HCT116 (cell line): ENCODE data around the gene PLBD2. TPM values are rescaled to one million over a fixed set of nuclear protein-coding genes. Genes with fewer than 3 reads are reported as not detected.

Experiments
- ATAC-seq: fragments of 200-7000 bp; cut with Tn5 transposase; 2 replicates; pipeline ENCODE4 v1.9.1; 2020; ENCODE audit warnings: mild to moderate bottlenecking, moderate library complexity
- BruUV-seq: library from RNA; stranded (reverse); fragments of 400-500 nt; replicated peaks from 2 replicates; lab custom pipeline; 2021; lab: Mats Ljungman, UMichigan
- CTCF ChIA-PET: fragments of 300-600 bp; sonication (Branson Sonifier 250); formaldehyde crosslinking; loops from one replicate; lab custom pipeline; 2021; ENCODE audit warnings: antibody characterized with exemption; lab: Charles Lee
- POLR2A ChIA-PET: fragments of 300-600, 350-600 bp; sonication (Branson Sonifier 250); formaldehyde crosslinking; loops from one replicate; lab custom pipeline; 2021; ENCODE audit warnings: antibody characterized with exemption; lab: Charles Lee
- RAD21 ChIA-PET, 2 experiments: fragments of 300-600 bp; sonication (Branson Sonifier 250); formaldehyde crosslinking; loops; one replicate each; lab custom pipeline; 2023; ENCODE audit warnings: low total read pairs in 2 of 2; ENCODE audit not compliant: uncharacterized antibody in 2 of 2, unreplicated experiment in 2 of 2, low non-redundant PET in 1 of 2; lab: Charles Lee
- DNase-seq: peaks from one replicate; pipeline ENCODE4 v3.0.0-alpha.2; 2010; ENCODE audit warnings: low read depth, low spot score
- H2AFZ ChIP-seq: fragments of 200-600 bp; shearing (Covaris generic), sonication (generic); 2 replicates; pipeline ENCODE4 v1.6.1; 2017; ENCODE audit warnings: low read depth, mixed run types, mixed read lengths, antibody characterized with exemption, low read length; ENCODE audit not compliant: poor library complexity, severe bottlenecking
- H3K27ac ChIP-seq: 2 replicates; pipeline ENCODE4 v1.5.1; 2012; ENCODE audit warnings: low read depth, low read length
- H3K27me3 ChIP-seq: fragments of 200-600 bp; sonication (generic); 2 replicates; pipeline ENCODE4 v1.6.1; 2016; ENCODE audit warnings: mixed run types, low read length, mixed read lengths; ENCODE audit not compliant: insufficient read depth
- H3K36me3 ChIP-seq, 2 experiments: fragments of 200-500 bp in 1 of 2; fragments of 200-600 bp in 1 of 2; sonication (Bioruptor generic) in 1 of 2; sonication (generic) in 1 of 2; 2 replicates each; pipeline versions ENCODE4 v1.5.1 to v1.6.1; 2014 to 2016; ENCODE audit warnings: low read length in 2 of 2, inconsistent platforms in 1 of 2, mixed read lengths in 1 of 2, mixed run types in 1 of 2; ENCODE audit not compliant: insufficient read depth in 2 of 2, control insufficient read depth in 1 of 2
- H3K4me1 ChIP-seq, 2 experiments: fragments of 200-600 bp in 1 of 2; sonication (generic) in 1 of 2; 2 replicates each; pipeline versions ENCODE4 v1.5.1 to v1.6.1; 2012 to 2017; ENCODE audit warnings: low read length in 2 of 2, inconsistent platforms in 1 of 2, mild to moderate bottlenecking in 1 of 2, mixed read lengths in 1 of 2, mixed run types in 1 of 2, moderate library complexity in 1 of 2; ENCODE audit not compliant: insufficient read depth in 2 of 2, control insufficient read depth in 1 of 2
- H3K4me2 ChIP-seq: fragments of 200-600 bp; sonication (generic); 2 replicates; pipeline ENCODE4 v1.6.1; 2017; ENCODE audit warnings: mixed run types, low read length, mixed read lengths
- H3K4me3 ChIP-seq, 2 experiments: fragments of 200-600 bp in 1 of 2; sonication (generic) in 1 of 2; replicated peaks in 1 of 2; 2 replicates each; pipeline ENCODE4 v1.5.1; 2011 to 2016; ENCODE audit warnings: low read length in 2 of 2, control low read depth in 1 of 2, low read depth in 1 of 2, mild to moderate bottlenecking in 1 of 2, mixed read lengths in 1 of 2, mixed run types in 1 of 2
- H3K79me2 ChIP-seq: fragments of 200-600 bp; sonication (generic); 2 replicates; pipeline ENCODE4 v1.6.1; 2017; ENCODE audit warnings: mild to moderate bottlenecking, mixed run types, low read length, moderate library complexity, mixed read lengths; ENCODE audit not compliant: insufficient read depth
- H3K9ac ChIP-seq: fragments of 200-600 bp; sonication (generic); 2 replicates; pipeline ENCODE4 v1.6.1; 2016; ENCODE audit warnings: low read length, mixed read lengths
- H3K9me2 ChIP-seq: fragments of 200-600 bp; sonication (generic), shearing (Covaris generic); 2 replicates; pipeline ENCODE4 v1.6.1; 2017; ENCODE audit warnings: mixed run types, mild to moderate bottlenecking, moderate library complexity; ENCODE audit not compliant: insufficient read depth
- H3K9me3 ChIP-seq, 2 experiments: fragments of 200-500 bp in 1 of 2; fragments of 200-600 bp in 1 of 2; sonication (Bioruptor generic) in 1 of 2; sonication (generic) in 1 of 2; 2 replicates each; pipeline ENCODE4 v1.6.1; 2014 to 2017; ENCODE audit warnings: low read length in 2 of 2, mixed read lengths in 2 of 2, inconsistent platforms in 1 of 2, low read depth in 1 of 2, mild to moderate bottlenecking in 1 of 2, mixed run types in 1 of 2, moderate library complexity in 1 of 2; ENCODE audit not compliant: control insufficient read depth in 1 of 2, insufficient read depth in 1 of 2
- H4K20me1 ChIP-seq: fragments of 200-600 bp; sonication (generic), shearing (Covaris generic); 2 replicates; pipeline ENCODE4 v1.6.1; 2017; ENCODE audit warnings: mixed run types, mild to moderate bottlenecking, moderate library complexity; ENCODE audit not compliant: insufficient read depth
- ATF3 ChIP-seq: IDR thresholded peaks from 2 replicates; pipeline ENCODE4 v1.6.1; 2012
- CBX3 ChIP-seq: IDR thresholded peaks from 2 replicates; pipeline ENCODE4 v1.6.1; 2012; ENCODE audit warnings: low read depth
- CEBPB ChIP-seq: IDR thresholded peaks from 2 replicates; pipeline ENCODE4 v1.6.1; 2012; ENCODE audit warnings: low read depth
- CTCF ChIP-seq, 3 experiments: fragments of 200-600 bp in 1 of 3; sonication (generic) in 1 of 3; IDR thresholded peaks in 2 of 3; conservative IDR thresholded peaks in 1 of 3; 2 replicates each; pipeline ENCODE4 v1.5.1; 2012 to 2017; ENCODE audit warnings: low read depth in 2 of 3, low read length in 2 of 3, antibody characterized with exemption in 1 of 3, borderline replicate concordance in 1 of 3, control low read depth in 1 of 3, mild to moderate bottlenecking in 1 of 3, mixed read lengths in 1 of 3, mixed run types in 1 of 3, moderate library complexity in 1 of 3; ENCODE audit not compliant: insufficient read depth in 1 of 3
- ELF1 ChIP-seq: IDR thresholded peaks from 2 replicates; pipeline ENCODE4 v1.6.1; 2012; ENCODE audit warnings: low read depth, borderline replicate concordance
- EZH2 ChIP-seq: fragments of 200-600 bp; sonication (generic); IDR thresholded peaks from 2 replicates; pipeline ENCODE4 v1.6.1; 2017; ENCODE audit warnings: antibody characterized with exemption, mixed run types
- JUND ChIP-seq: IDR thresholded peaks from 2 replicates; pipeline ENCODE4 v1.6.1; 2012
- MAX ChIP-seq: IDR thresholded peaks from 2 replicates; pipeline ENCODE4 v1.6.1; 2012
- POLR2A ChIP-seq: IDR thresholded peaks from 2 replicates; pipeline ENCODE4 v1.7.0; 2011; ENCODE audit warnings: borderline replicate concordance; ENCODE audit not compliant: insufficient read depth, insufficient read length; ENCODE audit errors: extremely low read depth
- POLR2AphosphoS5 ChIP-seq: IDR thresholded peaks from 2 replicates; pipeline ENCODE4 v1.6.1; 2011; ENCODE audit warnings: mild to moderate bottlenecking, low read depth, low read length, moderate library complexity
- RAD21 ChIP-seq: IDR thresholded peaks from 2 replicates; pipeline ENCODE4 v1.6.1; 2012; ENCODE audit warnings: low read depth, mild to moderate bottlenecking
- REST ChIP-seq: IDR thresholded peaks from 2 replicates; pipeline ENCODE4 v1.6.1; 2012; ENCODE audit warnings: low read depth
- SP1 ChIP-seq: IDR thresholded peaks from 2 replicates; pipeline ENCODE4 v1.6.1; 2012; ENCODE audit warnings: low read depth
- SRF ChIP-seq: IDR thresholded peaks from 2 replicates; pipeline ENCODE4 v1.6.1; 2012; ENCODE audit warnings: low read depth
- YY1 ChIP-seq: IDR thresholded peaks from 2 replicates; pipeline ENCODE4 v1.6.1; 2011; ENCODE audit warnings: low read length, low read depth, moderate library complexity, mild to moderate bottlenecking; ENCODE audit not compliant: insufficient replicate concordance; ENCODE audit errors: extremely low read depth
- ZBTB33 ChIP-seq: IDR thresholded peaks from 2 replicates; pipeline ENCODE4 v1.6.1; 2011; ENCODE audit warnings: mild to moderate bottlenecking, low read length, moderate library complexity; ENCODE audit not compliant: insufficient replicate concordance; ENCODE audit errors: extremely low read depth
- intact Hi-C: fragments of 100-400 bp; cut with micrococcal nuclease; formaldehyde crosslinking; loops from 2 replicates; pipeline ENCODE4 v1.10.0; 2022
- total RNA-seq: library from RNA; stranded (reverse); gene quantifications from one replicate; pipeline ENCODE4 v1.2.1, GENCODE V29; 2021; ENCODE audit not compliant: unreplicated experiment

Gene PLBD2
- total RNA-seq, 1 experiment from 2014 or later: 45.0 TPM

GRCh38 chr12:113395119-113395518 is 36.7 kb downstream of the PLBD2 start:
- no peak overlapping the region for H3K27ac ChIP-seq
- TF ChIP-seq POLR2A: no peak
- no peak for TF ChIP-seq POLR2AphosphoS5
- no peak for TF ChIP-seq MAX
- no peak for TF ChIP-seq ATF3
- no peak for TF ChIP-seq ZBTB33
- no peak for TF ChIP-seq RAD21
- TF ChIP-seq SRF: no peak
- no peak for TF ChIP-seq EZH2
- no peak for TF ChIP-seq YY1
- no peak for TF ChIP-seq CBX3
- TF ChIP-seq ELF1: no peak
- TF ChIP-seq REST: no peak
- no peak for TF ChIP-seq JUND
- no peak for TF ChIP-seq CTCF (IDR thresholded peaks at IDR 0.05 in 2 of 3, conservative IDR thresholded peaks at IDR 0.05 in 1 of 3; ENCODE audit: borderline replicate concordance in 1 of 3, insufficient read depth in 1 of 3, low read depth in 2 of 3, low read length in 2 of 3)
- TF ChIP-seq SP1: no peak
- TF ChIP-seq CEBPB: no peak
- TF ChIP-seq, all 23 proteins: peak for 0
- ChIA-PET RAD21 (no interaction called here), CTCF (no interaction called here), POLR2A (no interaction called here)
- H3K9me3 ChIP-seq: no peaks in the 10 kb centered on the region
- H3K4me1 ChIP-seq: no peaks in the 10 kb centered on the region
- DNase-seq: no peak
- peak; percentile 31; the same call in 1 of the 2 replicates for ATAC-seq
- no peaks in the 10 kb centered on the region for H3K9me2 ChIP-seq
- no peak overlapping the region for H3K4me3 ChIP-seq
- H4K20me1 ChIP-seq: no peaks in the 10 kb centered on the region
- no peak overlapping the region for H2AFZ ChIP-seq
- H3K79me2 ChIP-seq: no peaks in the 10 kb centered on the region
- no TSS peak for BruUV-seq
- no peak overlapping the region for H3K9ac ChIP-seq
- H3K27me3 ChIP-seq: no peaks in the 10 kb centered on the region
- H3K36me3 ChIP-seq: no peaks in the 10 kb centered on the region
- intact Hi-C loops: no loop called here
- no peak overlapping the region for H3K4me2 ChIP-seq
